CD4-positive, alpha-beta T cell treated with Interleukin-15 for 1 hour (primary cell): ENCODE data around the gene ANXA5.

Experiments used
- DNase-seq: peaks from one replicate; pipeline ENCODE4 v3.0.0-alpha.2; 2020

The ANXA5 gene

GRCh38 chr4:121711263-121712000, 14.7 kb upstream of the ANXA5 start:
- DNase-seq = peak; percentile 47

- DNase-seq = no peak
Observed at GRCh38 chr4:121709766-121710405, 13.1 kb upstream of the ANXA5 start.

GRCh38 chr4:121707344-121707743, 10.6 kb upstream of the ANXA5 start:
- DNase-seq = no peak

GRCh38 chr4:121706595-121707021, 9.8 kb upstream of the ANXA5 start:
- DNase-seq = peak; percentile 53

- DNase-seq = no peak
Observed at GRCh38 chr4:121705521-121705920, 8.7 kb upstream of the ANXA5 start.

GRCh38 chr4:121702136-121702535, 5.4 kb upstream of the ANXA5 start:
- DNase-seq = no peak

GRCh38 chr4:121701263-121701662, 4.5 kb upstream of the ANXA5 start:
- DNase-seq = no peak

- DNase-seq = no peak
Observed at GRCh38 chr4:121698236-121698671, 1.5 kb upstream of the ANXA5 start.

- no peak for DNase-seq
Observed at GRCh38 chr4:121697564-121697963, 784 bp upstream of the ANXA5 start.

- DNase-seq = peak; percentile 83
Observed at GRCh38 chr4:121696170-121696580, 605 bp downstream of the ANXA5 start.

- no peak for DNase-seq
Observed at GRCh38 chr4:121693886-121694285, 2.9 kb downstream of the ANXA5 start.

GRCh38 chr4:121693450-121693849, 3.3 kb downstream of the ANXA5 start:
- no peak for DNase-seq

- no peak for DNase-seq
Observed at GRCh38 chr4:121692261-121692660, 4.5 kb downstream of the ANXA5 start.

GRCh38 chr4:121690001-121690400, 6.8 kb downstream of the ANXA5 start:
- no peak for DNase-seq

GRCh38 chr4:121688701-121689100, 8.1 kb downstream of the ANXA5 start:
- DNase-seq = no peak

GRCh38 chr4:121688261-121688660, 8.5 kb downstream of the ANXA5 start:
- no peak for DNase-seq

- DNase-seq = no peak
Observed at GRCh38 chr4:121686255-121686654, 10.5 kb downstream of the ANXA5 start.

GRCh38 chr4:121685257-121685656, 11.5 kb downstream of the ANXA5 start:
- no peak for DNase-seq

GRCh38 chr4:121684561-121684960, 12.2 kb downstream of the ANXA5 start:
- DNase-seq = no peak

GRCh38 chr4:121684016-121684415, 12.8 kb downstream of the ANXA5 start:
- DNase-seq = no peak

- no peak for DNase-seq
Observed at GRCh38 chr4:121680571-121680970, 16.2 kb downstream of the ANXA5 start.

- DNase-seq = no peak
Observed at GRCh38 chr4:121679951-121680350, 16.8 kb downstream of the ANXA5 start.

GRCh38 chr4:121679267-121679666, 17.5 kb downstream of the ANXA5 start:
- no peak for DNase-seq

GRCh38 chr4:121677524-121677923, 19.3 kb downstream of the ANXA5 start:
- no peak for DNase-seq
